Endometrial microvascular endothelial cells (primary cell): Measurements from ENCODE around the gene DPYSL4. TPM values are rescaled to one million over a fixed set of nuclear protein-coding genes. Genes with fewer than 3 reads are reported as not detected.

ENCODE experiments used
- in situ Hi-C: cut with HindIII; loops from 2 replicates; pipeline ENCODE4 v1.10.0; 2017; ENCODE audit warnings: low sequenced_read_pairs, low pct_unique_long_range_greater_than_20kb; ENCODE audit errors: inconsistent ontology term
- total RNA-seq: library from RNA; depleted of rRNA; stranded (reverse); fragments of >200 nt; gene quantifications from one replicate; pipeline ENCODE4 v1.2.3, GENCODE V29; 2015; ENCODE audit errors: inconsistent ontology term

Gene DPYSL4
- total RNA-seq: 7.3 TPM

- in situ Hi-C loops: no loop called here
Measured at GRCh38 chr10:132186488-132187429, at the start of gene DPYSL4. DPYSL4 (plus strand) TSS chr10:132186948; CDS start chr10:132187064, 116 bp downstream.

GRCh38 chr10:132137111-132138072, 49.4 kb upstream of the DPYSL4 start:
- in situ Hi-C loops: no loop called here

GRCh38 chr10:132138133-132138532, 48.6 kb upstream of the DPYSL4 start:
- in situ Hi-C loops: no loop called here

GRCh38 chr10:132138596-132138995, 48.2 kb upstream of the DPYSL4 start:
- in situ Hi-C loops: no loop called here

GRCh38 chr10:132139526-132139925, 47.2 kb upstream of the DPYSL4 start:
- in situ Hi-C loops: no loop called here

- in situ Hi-C loops: no loop called here
Measured at GRCh38 chr10:132140167-132140925, 46.4 kb upstream of the DPYSL4 start.

- in situ Hi-C loops: no loop called here
Measured at GRCh38 chr10:132141076-132141475, 45.7 kb upstream of the DPYSL4 start.

GRCh38 chr10:132141526-132142395, 45.0 kb upstream of the DPYSL4 start:
- in situ Hi-C loops: no loop called here

- in situ Hi-C loops: no loop called here
Measured at GRCh38 chr10:132142396-132143161, 44.2 kb upstream of the DPYSL4 start.

GRCh38 chr10:132143162-132143561, 43.6 kb upstream of the DPYSL4 start:
- in situ Hi-C loops: no loop called here

- in situ Hi-C loops: no loop called here
Measured at GRCh38 chr10:132144086-132144485, 42.7 kb upstream of the DPYSL4 start.

GRCh38 chr10:132145002-132145401, 41.7 kb upstream of the DPYSL4 start:
- in situ Hi-C loops: no loop called here

GRCh38 chr10:132145521-132146185, 41.1 kb upstream of the DPYSL4 start:
- in situ Hi-C loops: no loop called here

GRCh38 chr10:132146271-132146671, 40.5 kb upstream of the DPYSL4 start:
- in situ Hi-C loops: no loop called here

GRCh38 chr10:132146941-132147915, 39.5 kb upstream of the DPYSL4 start:
- in situ Hi-C loops: no loop called here
